SJCRH30 (cell line): ENCODE data around the gene ABL2. TPM values are rescaled to one million over a fixed set of nuclear protein-coding genes. Genes with fewer than 3 reads are reported as not detected.
"Not testable (repeated sequence)": the region's sequence is repeated elsewhere in the genome, so short reads cannot be mapped to it uniquely, and the experiment has no call there.

Source experiments
- DNase-seq, 2 experiments: peaks; one replicate each; pipeline ENCODE4 v3.0.0-alpha.2; 2015 to 2020
- H3K27ac ChIP-seq: fragments of 250-450 bp; sonication (Bioruptor Pico); 2 replicates; pipeline ENCODE4 v1.5.1; 2020; ENCODE audit warnings: mild to moderate bottlenecking, moderate library complexity
- H3K27me3 ChIP-seq: fragments of 250-450 bp; sonication (Bioruptor Pico); 2 replicates; pipeline ENCODE4 v1.5.1; 2020; ENCODE audit warnings: mild to moderate bottlenecking, moderate library complexity
- H3K36me3 ChIP-seq: fragments of 250-450 bp; sonication (Bioruptor Pico); 2 replicates; pipeline ENCODE4 v1.5.1; 2020; ENCODE audit warnings: mild to moderate bottlenecking, moderate library complexity
- H3K4me1 ChIP-seq: fragments of 250-450 bp; sonication (Bioruptor Pico); 2 replicates; pipeline ENCODE4 v1.5.1; 2020; ENCODE audit warnings: mild to moderate bottlenecking, moderate library complexity
- H3K4me3 ChIP-seq: fragments of 250-450 bp; sonication (Bioruptor Pico); 2 replicates; pipeline ENCODE4 v1.5.1; 2020; ENCODE audit warnings: mild to moderate bottlenecking, moderate library complexity
- H3K9me3 ChIP-seq: fragments of 250-450 bp; sonication (Bioruptor Pico); replicated peaks from 2 replicates; pipeline ENCODE4 v1.5.1; 2020; ENCODE audit warnings: mild to moderate bottlenecking, moderate library complexity
- total RNA-seq: library from RNA; depleted of rRNA; stranded (reverse); fragments of >200 nt; shearing (Covaris generic); gene quantifications from 2 replicates; pipeline ENCODE4 v1.2.3, GENCODE V29; 2014

Gene ABL2
- total RNA-seq, 1 experiment from 2014 or later: 14.5 TPM

- H3K4me1 ChIP-seq, H3K9me3 ChIP-seq, H3K27me3 ChIP-seq, H3K36me3 ChIP-seq, H3K27ac ChIP-seq, DNase-seq, H3K4me3 ChIP-seq: not testable (repeated sequence)
Measured at GRCh38 chr1:179195857-179196256, 33.6 kb downstream of the ABL2 start.

- DNase-seq: no peak
- H3K9me3 ChIP-seq: no peaks in the 10 kb centered on the region
- peaks cover 3% of the 10 kb centered on the region for H3K4me1 ChIP-seq
- no peak overlapping the region for H3K4me3 ChIP-seq
- peaks cover 3% of the 10 kb centered on the region; the same call in 1 of the 2 replicates for H3K36me3 ChIP-seq
- no peak overlapping the region for H3K27ac ChIP-seq
- no peaks in the 10 kb centered on the region for H3K27me3 ChIP-seq
Measured at GRCh38 chr1:179195376-179195775, 34.1 kb downstream of the ABL2 start.

GRCh38 chr1:179194068-179194537 lies 35.4 kb downstream of the ABL2 start:
- Histone ChIP-seq H3K4me3 (no peak overlapping the region), H3K27ac (no peak overlapping the region), H3K27me3 (no peaks in the 10 kb centered on the region), H3K9me3 (no peaks in the 10 kb centered on the region), H3K4me1 (peaks cover 3% of the 10 kb centered on the region), H3K36me3 (peaks cover 3% of the 10 kb centered on the region; the same call in 1 of the 2 replicates)
- no peak for DNase-seq

- no peak for DNase-seq
- Histone ChIP-seq H3K27me3 (no peaks in the 10 kb centered on the region), H3K4me3 (no peak overlapping the region), H3K36me3 (peaks cover 3% of the 10 kb centered on the region; the same call in 1 of the 2 replicates), H3K9me3 (no peaks in the 10 kb centered on the region), H3K4me1 (peaks cover 3% of the 10 kb centered on the region), H3K27ac (no peak overlapping the region)
Measured at GRCh38 chr1:179190861-179191260, 38.6 kb downstream of the ABL2 start.

- Histone ChIP-seq H3K27me3 (no peaks in the 10 kb centered on the region), H3K36me3 (peaks cover 1% of the 10 kb centered on the region; the same call in 1 of the 2 replicates), H3K4me3 (no peak overlapping the region), H3K9me3 (no peaks in the 10 kb centered on the region), H3K27ac (no peak overlapping the region), H3K4me1 (peaks cover 3% of the 10 kb centered on the region)
- DNase-seq: no peak
Measured at GRCh38 chr1:179187735-179188471, 41.6 kb downstream of the ABL2 start.

- H3K27ac ChIP-seq: no peak overlapping the region
- no peak for DNase-seq
- H3K27me3 ChIP-seq: no peaks in the 10 kb centered on the region
- no peaks in the 10 kb centered on the region for H3K36me3 ChIP-seq
- H3K4me3 ChIP-seq: no peak overlapping the region
- H3K9me3 ChIP-seq: no peaks in the 10 kb centered on the region
- no peaks in the 10 kb centered on the region for H3K4me1 ChIP-seq
Measured at GRCh38 chr1:179187043-179187442, 42.4 kb downstream of the ABL2 start.

- Histone ChIP-seq H3K9me3 (no peaks in the 10 kb centered on the region), H3K36me3 (no peaks in the 10 kb centered on the region), H3K27me3 (no peaks in the 10 kb centered on the region), H3K4me1 (no peaks in the 10 kb centered on the region), H3K4me3 (no peak overlapping the region), H3K27ac (no peak overlapping the region)
- no peak for DNase-seq
Measured at GRCh38 chr1:179184403-179184802, 45.1 kb downstream of the ABL2 start.

GRCh38 chr1:179183857-179184256 lies 45.6 kb downstream of the ABL2 start:
- no peak overlapping the region for H3K27ac ChIP-seq
- no peak overlapping the region for H3K4me3 ChIP-seq
- H3K9me3 ChIP-seq: no peaks in the 10 kb centered on the region
- H3K27me3 ChIP-seq: no peaks in the 10 kb centered on the region
- no peaks in the 10 kb centered on the region for H3K36me3 ChIP-seq
- no peaks in the 10 kb centered on the region for H3K4me1 ChIP-seq
- DNase-seq: no peak

GRCh38 chr1:179178950-179179349 lies 50.5 kb downstream of the ABL2 start:
- Histone ChIP-seq H3K9me3 (no peaks in the 10 kb centered on the region), H3K4me1 (no peaks in the 10 kb centered on the region), H3K4me3 (no peak overlapping the region), H3K36me3 (no peaks in the 10 kb centered on the region), H3K27ac (no peak overlapping the region), H3K27me3 (no peaks in the 10 kb centered on the region)
- DNase-seq: no peak

- Histone ChIP-seq H3K4me3 (no peak overlapping the region), H3K27me3 (no peaks in the 10 kb centered on the region), H3K27ac (no peak overlapping the region), H3K36me3 (no peaks in the 10 kb centered on the region), H3K4me1 (no peaks in the 10 kb centered on the region), H3K9me3 (no peaks in the 10 kb centered on the region)
- no peak for DNase-seq
Measured at GRCh38 chr1:179178183-179178582, 51.3 kb downstream of the ABL2 start.

- no peaks in the 10 kb centered on the region for H3K27me3 ChIP-seq
- H3K36me3 ChIP-seq: no peaks in the 10 kb centered on the region
- H3K4me1 ChIP-seq: no peaks in the 10 kb centered on the region
- H3K9me3 ChIP-seq: no peaks in the 10 kb centered on the region
- no peak overlapping the region for H3K27ac ChIP-seq
- no peak overlapping the region for H3K4me3 ChIP-seq
- DNase-seq: no peak
Measured at GRCh38 chr1:179177615-179178014, 51.9 kb downstream of the ABL2 start.

GRCh38 chr1:179177182-179177581 lies 52.3 kb downstream of the ABL2 start:
- Histone ChIP-seq H3K9me3 (no peaks in the 10 kb centered on the region), H3K36me3 (no peaks in the 10 kb centered on the region), H3K27me3 (no peaks in the 10 kb centered on the region), H3K4me3 (no peak overlapping the region), H3K4me1 (no peaks in the 10 kb centered on the region), H3K27ac (no peak overlapping the region)
- no peak for DNase-seq

GRCh38 chr1:179175011-179175841 lies 54.3 kb downstream of the ABL2 start:
- peak in 1 of 2 experiments; percentile 17 for DNase-seq
- Histone ChIP-seq H3K9me3 (no peaks in the 10 kb centered on the region), H3K4me1 (peaks cover under 1% of the 10 kb centered on the region; the same call in 1 of the 2 replicates), H3K36me3 (no peaks in the 10 kb centered on the region), H3K27me3 (no peaks in the 10 kb centered on the region), H3K4me3 (no peak overlapping the region), H3K27ac (no peak overlapping the region)

- not testable (repeated sequence) for H3K27me3 ChIP-seq, H3K27ac ChIP-seq, H3K4me3 ChIP-seq, H3K36me3 ChIP-seq, H3K9me3 ChIP-seq, DNase-seq
- peaks cover 41% of the 10 kb centered on the region for H3K4me1 ChIP-seq
Measured at GRCh38 chr1:179170468-179170770, 59.1 kb downstream of the ABL2 start.

- H3K27ac ChIP-seq: no peak overlapping the region; the same call in 1 of the 2 replicates
- no peaks in the 10 kb centered on the region for H3K9me3 ChIP-seq
- H3K27me3 ChIP-seq: no peaks in the 10 kb centered on the region
- no peak overlapping the region for H3K4me3 ChIP-seq
- H3K36me3 ChIP-seq: no peaks in the 10 kb centered on the region
- H3K4me1 ChIP-seq: peaks cover 47% of the 10 kb centered on the region
- DNase-seq: no peak
Measured at GRCh38 chr1:179169616-179170467, 59.6 kb downstream of the ABL2 start.
